Breast epithelium (tissue), 3 donors: ENCODE data around the gene PNPLA1.

Experiments
- CTCF ChIP-seq, 3 donors: fragments of 450-650 bp; IDR thresholded peaks; one replicate each; pipeline ENCODE4 v1.5.1; 2016 to 2017; ENCODE audit warnings: antibody characterized with exemption in 3 of 3, mild to moderate bottlenecking in 3 of 3, moderate library complexity in 3 of 3
- POLR2A ChIP-seq: fragments of 450-650 bp; IDR thresholded peaks from one replicate; pipeline ENCODE4 v1.6.1; 2016; ENCODE audit warnings: antibody characterized with exemption, mild to moderate bottlenecking, moderate library complexity
- POLR2AphosphoS5 ChIP-seq, 3 donors: sonication (generic); formaldehyde crosslinking; IDR thresholded peaks; one replicate each; pipeline ENCODE4 v1.6.1; 2017; ENCODE audit warnings: antibody characterized with exemption in 3 of 3

DNA sequence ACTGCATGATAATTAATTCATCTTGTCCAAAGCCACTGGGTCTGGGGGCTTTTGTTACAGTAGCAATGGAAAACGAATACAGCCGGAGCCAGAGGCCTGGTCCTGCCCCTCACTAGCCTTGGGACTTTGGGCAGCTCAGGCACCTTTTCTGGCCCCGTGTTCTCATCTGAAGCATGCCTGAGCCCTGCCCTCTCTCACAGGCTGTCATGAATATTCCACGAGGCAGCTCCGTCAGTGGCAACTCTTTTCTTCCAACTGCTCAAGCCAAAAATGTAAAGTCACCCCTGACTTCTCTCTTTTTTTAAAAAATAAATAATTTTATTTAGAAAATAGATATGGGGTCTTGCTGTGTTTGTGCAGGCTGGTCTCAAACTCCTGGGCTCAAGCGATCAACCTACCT is 61.5 kb downstream of the PNPLA1 start:
- TF ChIP-seq CTCF (IDR thresholded peaks at IDR 0.05) (no peak), POLR2AphosphoS5 (IDR thresholded peaks at IDR 0.05) (no peak), POLR2A (no peak)
